Keratinocyte (primary cell): Measurements from ENCODE around the gene TRA2A. TPM values are rescaled to one million over a fixed set of nuclear protein-coding genes. Genes with fewer than 3 reads are reported as not detected.

Experiments
- DNase-seq: peaks from one replicate; pipeline ENCODE4 v3.0.0-alpha.2; 2011; ENCODE audit warnings: low read depth, missing footprints, low spot score
- FAIRE-seq: peaks from 2 replicates; lab custom pipeline; 2011; peaks lifted over from hg19 to GRCh38; lab: Jason Lieb, UNC
- H2AFZ ChIP-seq: 2 replicates; pipeline ENCODE4 v1.6.0; 2012; ENCODE audit warnings: low read length, control low read depth, inconsistent platforms; ENCODE audit not compliant: control insufficient read depth
- H3K27ac ChIP-seq: 2 replicates; pipeline ENCODE4 v1.5.1; 2011; ENCODE audit warnings: low read length; ENCODE audit not compliant: control insufficient read depth, insufficient read depth
- H3K27me3 ChIP-seq: 3 replicates; pipeline ENCODE4 v1.6.0; 2011; ENCODE audit warnings: low read length; ENCODE audit not compliant: control insufficient read depth, insufficient read depth; ENCODE audit errors: extremely low read depth
- H3K36me3 ChIP-seq, 2 experiments: 2 replicates in 1 of 2; 3 replicates in 1 of 2; pipeline ENCODE4 v1.5.1; 2011; ENCODE audit warnings: low read length in 2 of 2, mild to moderate bottlenecking in 1 of 2; ENCODE audit not compliant: control insufficient read depth in 2 of 2, insufficient read depth in 2 of 2; ENCODE audit errors: extremely low read depth in 1 of 2
- H3K4me1 ChIP-seq: 3 replicates; pipeline ENCODE4 v1.5.1; 2011; ENCODE audit warnings: low read length; ENCODE audit not compliant: control insufficient read depth, insufficient read depth; ENCODE audit errors: extremely low read depth
- H3K4me2 ChIP-seq: 3 replicates; pipeline ENCODE4 v1.6.0; 2011; ENCODE audit warnings: low read depth, low read length; ENCODE audit not compliant: control insufficient read depth, insufficient read depth; ENCODE audit errors: extremely low read depth
- H3K4me3 ChIP-seq, 3 experiments: fragments of 200-600 bp in 1 of 3; sonication (generic) in 1 of 3; 2 replicates in 2 of 3; 3 replicates in 1 of 3; pipeline ENCODE4 v1.5.1; 2011 to 2016; ENCODE audit warnings: low read length in 3 of 3, mild to moderate bottlenecking in 3 of 3, control low read depth in 2 of 3, inconsistent platforms in 1 of 3, low read depth in 1 of 3, mixed read lengths in 1 of 3, mixed run types in 1 of 3, moderate library complexity in 1 of 3; ENCODE audit not compliant: control insufficient read depth in 2 of 3, insufficient read depth in 2 of 3; ENCODE audit errors: extremely low read depth in 1 of 3
- H3K79me2 ChIP-seq: 2 replicates; pipeline ENCODE4 v1.6.0; 2012; ENCODE audit warnings: low read length; ENCODE audit not compliant: control insufficient read depth, insufficient read depth
- H3K9ac ChIP-seq: 3 replicates; pipeline ENCODE4 v1.6.0; 2011; ENCODE audit warnings: low read length; ENCODE audit not compliant: control insufficient read depth, insufficient read depth; ENCODE audit errors: extremely low read depth
- H3K9me1 ChIP-seq: 3 replicates; pipeline ENCODE4 v1.6.0; 2011; ENCODE audit warnings: low read length; ENCODE audit not compliant: control insufficient read depth, insufficient read depth; ENCODE audit errors: extremely low read depth
- H3K9me3 ChIP-seq: 2 replicates; pipeline ENCODE4 v1.5.1; 2012; ENCODE audit warnings: low read depth, low read length; ENCODE audit not compliant: control insufficient read depth
- H4K20me1 ChIP-seq: 3 replicates; pipeline ENCODE4 v1.6.0; 2011; ENCODE audit warnings: low read length; ENCODE audit not compliant: control insufficient read depth, insufficient read depth; ENCODE audit errors: extremely low read depth
- EZH2 ChIP-seq: IDR thresholded peaks from one replicate; pipeline ENCODE4 v1.6.1; 2012; ENCODE audit warnings: inconsistent platforms, mild to moderate bottlenecking, low read length, moderate library complexity
- dilution Hi-C: fragments of 300-500 bp; cut with MboI; formaldehyde crosslinking; loops from one replicate; pipeline ENCODE4 v1.7.0; 2020; ENCODE audit warnings: low sequenced_read_pairs; ENCODE audit not compliant: extremely low pct_ligation_motif_present
- polyA plus RNA-seq, 5 experiments: library from polyadenylated mRNA; depleted of rRNA in 3 of 5; stranded (reverse) in 3 of 5; stranded (forward) in 1 of 5; unstranded in 1 of 5; fragments of >200 nt; gene quantifications; 1 replicate in 1 of 5; 2 replicates in 3 of 5; 3 replicates in 1 of 5; pipeline versions ENCODE4 v1.2.1 to v1.2.3, GENCODE V29; 2011 to 2012; ENCODE audit warnings: missing spikeins in 2 of 5, low read depth in 1 of 5, low replicate concordance in 1 of 5
- TF ChIP-seq, protein P1 (sequence below), 3 experiments: IDR thresholded peaks in 1 of 3; conservative IDR thresholded peaks in 1 of 3; optimal IDR thresholded peaks in 1 of 3; 2 replicates in 2 of 3; 3 replicates in 1 of 3; pipeline versions ENCODE3 to v1.5.1; 2011; ENCODE audit warnings: low read length in 3 of 3, mild to moderate bottlenecking in 3 of 3, moderate library complexity in 2 of 3, control low read depth in 1 of 3, inconsistent platforms in 1 of 3; ENCODE audit not compliant: insufficient read depth in 2 of 3; ENCODE audit errors: extremely low read depth in 1 of 3

Gene TRA2A
- polyA plus RNA-seq, 1 donor (not counting 4 experiments of a cell fraction or from before 2014, with no cell fraction given): 92.6 TPM

DNA sequence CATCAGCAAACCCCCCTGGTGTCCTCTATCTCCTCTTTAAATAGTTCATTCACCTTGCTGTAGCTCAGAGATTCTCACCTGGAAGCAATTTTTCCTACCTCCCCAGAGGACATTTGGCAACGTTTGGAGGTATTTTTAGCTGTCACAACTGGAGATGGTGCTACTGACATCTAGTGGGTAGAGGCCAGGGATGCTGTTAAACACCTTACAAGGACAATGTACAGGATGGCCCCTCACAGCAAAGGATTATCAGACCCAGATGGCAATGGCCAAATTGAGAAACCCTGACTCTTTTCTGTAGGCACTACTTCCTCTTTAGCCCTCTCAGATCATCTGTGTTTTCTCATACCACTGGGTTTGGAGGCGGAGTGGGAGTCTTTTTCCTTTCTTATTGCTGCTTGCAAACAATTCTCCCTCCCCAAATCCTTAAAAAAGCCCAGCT is 13.2 kb upstream of the TRA2A start:
- H2AFZ ChIP-seq: no peak overlapping the region
- H3K9ac ChIP-seq: no peak overlapping the region
- no peaks in the 10 kb centered on the region for H3K9me1 ChIP-seq
- H3K27me3 ChIP-seq: no peaks in the 10 kb centered on the region
- no peaks in the 10 kb centered on the region for H3K9me3 ChIP-seq
- peak overlapping the region; percentile 23 for H3K4me2 ChIP-seq
- DNase-seq: no peak
- no peaks in the 10 kb centered on the region for H3K4me1 ChIP-seq
- no peaks in the 10 kb centered on the region for H3K79me2 ChIP-seq
- dilution Hi-C loops: no loop called here
- TF ChIP-seq, protein P1, sequence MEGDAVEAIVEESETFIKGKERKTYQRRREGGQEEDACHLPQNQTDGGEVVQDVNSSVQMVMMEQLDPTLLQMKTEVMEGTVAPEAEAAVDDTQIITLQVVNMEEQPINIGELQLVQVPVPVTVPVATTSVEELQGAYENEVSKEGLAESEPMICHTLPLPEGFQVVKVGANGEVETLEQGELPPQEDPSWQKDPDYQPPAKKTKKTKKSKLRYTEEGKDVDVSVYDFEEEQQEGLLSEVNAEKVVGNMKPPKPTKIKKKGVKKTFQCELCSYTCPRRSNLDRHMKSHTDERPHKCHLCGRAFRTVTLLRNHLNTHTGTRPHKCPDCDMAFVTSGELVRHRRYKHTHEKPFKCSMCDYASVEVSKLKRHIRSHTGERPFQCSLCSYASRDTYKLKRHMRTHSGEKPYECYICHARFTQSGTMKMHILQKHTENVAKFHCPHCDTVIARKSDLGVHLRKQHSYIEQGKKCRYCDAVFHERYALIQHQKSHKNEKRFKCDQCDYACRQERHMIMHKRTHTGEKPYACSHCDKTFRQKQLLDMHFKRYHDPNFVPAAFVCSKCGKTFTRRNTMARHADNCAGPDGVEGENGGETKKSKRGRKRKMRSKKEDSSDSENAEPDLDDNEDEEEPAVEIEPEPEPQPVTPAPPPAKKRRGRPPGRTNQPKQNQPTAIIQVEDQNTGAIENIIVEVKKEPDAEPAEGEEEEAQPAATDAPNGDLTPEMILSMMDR (optimal IDR thresholded peaks at IDR 0.05 in 1 of 3, IDR thresholded peaks at IDR 0.05 in 1 of 3, conservative IDR thresholded peaks at IDR 0.05 in 1 of 3; ENCODE audit: extremely low read depth in 1 of 3, insufficient read depth in 2 of 3, low read length in 3 of 3): peak; percentile 50 to 81 (median 77)
- no peak for TF ChIP-seq EZH2
- no peaks in the 10 kb centered on the region for H3K36me3 ChIP-seq
- H4K20me1 ChIP-seq: no peaks in the 10 kb centered on the region
- no peak overlapping the region for H3K4me3 ChIP-seq
- no peak overlapping the region for H3K27ac ChIP-seq
- peak; percentile 62 for FAIRE-seq

DNA sequence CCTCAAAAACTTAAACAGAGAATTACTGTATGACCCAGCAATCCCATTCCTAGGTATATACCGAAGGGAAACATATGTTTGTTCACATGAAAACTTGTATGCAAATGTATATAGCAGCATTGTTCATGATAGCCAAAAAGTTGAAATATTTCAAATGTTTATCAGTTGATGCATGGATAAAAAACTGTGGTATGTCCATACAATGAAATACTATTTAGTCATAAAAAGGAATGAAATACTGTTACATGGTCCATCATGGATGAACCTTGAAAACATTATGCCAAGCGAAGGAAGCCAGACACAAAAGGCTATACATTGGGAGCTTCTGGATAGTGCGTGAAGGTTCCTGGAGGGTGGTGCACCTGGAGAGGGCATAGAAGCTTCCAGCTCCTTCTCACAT is 11.0 kb upstream of the TRA2A start:
- Histone ChIP-seq H3K9me1 (no peaks in the 10 kb centered on the region), H3K4me1 (no peaks in the 10 kb centered on the region), H2AFZ (no peak overlapping the region), H3K9me3 (no peaks in the 10 kb centered on the region), H3K27ac (no peak overlapping the region), H4K20me1 (no peaks in the 10 kb centered on the region), H3K4me2 (no peak overlapping the region), H3K27me3 (no peaks in the 10 kb centered on the region), H3K36me3 (no peaks in the 10 kb centered on the region), H3K79me2 (no peaks in the 10 kb centered on the region), H3K4me3 (no peak overlapping the region), H3K9ac (no peak overlapping the region)
- DNase-seq (no peak), FAIRE-seq (no peak)
- dilution Hi-C loops: no loop called here
- no peak for TF ChIP-seq EZH2
- TF ChIP-seq, protein P1 (optimal IDR thresholded peaks at IDR 0.05 in 1 of 3, IDR thresholded peaks at IDR 0.05 in 1 of 3, conservative IDR thresholded peaks at IDR 0.05 in 1 of 3; ENCODE audit: extremely low read depth in 1 of 3, insufficient read depth in 2 of 3, low read length in 3 of 3): no peak
